CD4-positive, alpha-beta T cell treated with Interleukin-10 for 1 hour (primary cell): ENCODE measurements around the gene NUBP1.
"Not testable (repeated sequence)": the region's sequence is repeated elsewhere in the genome, so short reads cannot be mapped to it uniquely, and the experiment has no call there.

Experiments used
- DNase-seq: peaks from one replicate; pipeline ENCODE4 v3.0.0-alpha.2; 2020

The NUBP1 gene

GRCh38 chr16:10752843-10753523, 9.3 kb downstream of the NUBP1 start:
- peak; percentile 31 for DNase-seq

- no peak for DNase-seq
These were observed 10.0 kb downstream of the NUBP1 start for GRCh38 chr16:10753670-10754069.

DNA sequence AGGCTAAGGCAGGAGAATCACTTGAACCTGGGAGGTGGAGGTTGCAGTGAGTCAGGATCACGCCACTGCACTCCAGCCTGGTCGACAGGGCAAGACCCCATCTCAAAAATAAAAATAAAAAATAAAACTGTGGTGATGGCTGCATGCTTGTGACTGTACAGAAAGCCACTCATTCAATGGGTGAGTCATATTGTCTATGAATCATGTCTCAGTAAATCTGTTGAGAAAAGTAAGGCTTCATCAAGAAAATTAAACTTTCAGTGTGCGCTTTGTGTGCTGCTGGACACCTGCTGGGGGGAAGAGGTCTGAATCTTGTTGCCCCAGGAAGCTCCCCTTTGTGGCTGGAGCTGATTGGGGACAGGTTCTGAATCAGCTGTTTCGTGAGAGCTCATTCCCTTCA, 11.3 kb downstream of the NUBP1 start:
- DNase-seq: no peak

- no peak for DNase-seq
These were observed 12.9 kb downstream of the NUBP1 start for GRCh38 chr16:10756574-10756973.

GRCh38 chr16:10760858-10761257, 17.2 kb downstream of the NUBP1 start:
- no peak for DNase-seq

DNA sequence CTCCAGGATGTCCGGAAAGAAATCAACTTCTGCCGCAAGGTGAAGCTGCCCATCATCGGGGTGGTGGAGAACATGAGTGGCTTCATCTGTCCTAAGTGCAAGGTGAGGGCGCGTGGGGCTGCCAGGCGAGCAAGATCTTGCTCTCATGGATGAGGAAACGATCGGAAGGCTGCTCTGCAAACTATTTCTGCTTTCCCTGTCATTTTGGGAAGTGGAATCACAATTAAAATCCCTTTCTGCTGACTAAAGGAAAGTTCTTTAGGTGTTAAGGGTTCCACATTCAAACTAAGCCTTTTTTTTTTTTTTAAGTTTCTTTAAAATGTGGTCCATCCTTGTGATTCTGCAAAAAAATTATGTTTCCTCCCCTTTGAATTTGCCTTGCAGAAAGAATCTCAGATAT, 17.7 kb downstream of the NUBP1 start:
- no peak for DNase-seq

GRCh38 chr16:10762336-10763016, 18.8 kb downstream of the NUBP1 start:
- DNase-seq: no peak

DNA sequence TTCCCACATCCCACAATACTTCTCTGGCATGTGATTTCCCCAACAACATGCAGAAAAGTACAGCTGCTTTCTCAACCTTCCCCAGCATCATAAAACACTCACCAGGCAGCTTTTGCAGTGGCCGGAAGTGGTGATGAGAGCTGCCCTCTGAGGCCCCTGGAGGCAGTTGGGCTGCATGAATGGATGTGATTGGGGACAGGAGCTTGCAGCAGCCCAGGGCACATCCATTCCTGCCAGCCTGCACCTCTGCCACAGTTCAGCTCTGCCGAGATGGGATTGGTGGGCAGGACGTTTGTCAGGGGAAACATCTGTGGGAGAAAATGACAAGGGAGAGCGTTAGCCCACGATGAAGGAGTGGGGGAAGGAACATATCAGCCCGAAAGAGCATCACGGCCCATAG, 19.8 kb downstream of the NUBP1 start:
- DNase-seq: no peak

GRCh38 chr16:10765772-10766171, 22.1 kb downstream of the NUBP1 start:
- peak; percentile 56 for DNase-seq

DNA sequence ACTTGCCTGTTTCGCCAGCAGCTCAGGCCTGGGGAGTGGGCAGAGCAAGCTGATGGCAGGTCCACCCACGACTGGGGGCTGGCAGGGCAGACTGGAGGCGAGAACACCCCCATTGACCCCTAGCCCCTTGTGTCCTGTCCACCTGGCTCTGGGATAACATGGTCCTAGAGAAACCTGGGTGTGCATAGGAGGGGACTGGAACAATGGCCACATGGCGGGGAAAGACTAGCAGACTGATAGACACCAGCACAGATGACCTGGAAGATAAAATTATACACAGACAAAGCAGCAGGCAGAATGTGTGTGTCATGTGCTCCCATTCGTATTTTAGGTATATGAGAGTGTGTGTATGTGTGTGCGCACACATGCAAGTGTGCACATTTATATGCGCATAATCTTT, 23.5 kb downstream of the NUBP1 start:
- no peak for DNase-seq

DNA sequence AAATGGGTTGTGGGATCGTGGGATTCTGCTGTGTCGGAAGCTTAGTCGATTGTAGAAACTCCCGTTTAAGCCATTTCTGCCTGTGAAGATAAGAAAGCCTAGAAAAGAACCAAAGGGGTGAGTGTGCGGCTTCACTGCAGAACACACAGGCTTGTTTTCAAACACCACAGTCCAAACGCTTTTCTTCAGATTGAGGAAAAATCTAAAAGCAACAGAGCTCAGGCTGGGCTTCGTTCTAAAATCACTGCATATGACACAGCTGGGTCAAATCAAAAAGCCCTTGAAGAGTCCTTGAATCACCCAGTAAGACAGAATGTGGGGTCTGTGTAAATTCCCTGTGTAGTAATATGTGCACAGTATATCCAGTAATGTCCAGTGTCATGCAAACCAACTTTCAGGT, 25.7 kb downstream of the NUBP1 start:
- DNase-seq: no peak

DNA sequence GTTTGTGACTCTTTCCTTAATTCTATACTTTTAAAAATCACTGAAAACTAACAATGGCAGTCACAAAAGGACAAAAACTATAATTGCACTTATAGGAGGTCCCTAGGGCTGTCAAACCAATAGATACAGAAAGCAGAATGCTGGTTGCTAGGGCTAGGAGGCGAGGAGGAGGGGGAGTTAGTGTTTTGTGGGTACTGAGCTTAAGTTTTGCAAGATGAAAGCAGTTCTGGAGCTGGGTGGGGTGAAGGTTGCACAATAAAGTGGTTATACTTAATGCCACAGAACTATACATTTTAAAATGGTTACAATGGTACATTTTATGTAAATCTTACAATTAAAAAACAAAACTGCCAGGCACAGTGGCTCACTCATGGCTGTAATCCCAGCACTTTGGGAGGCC, 27.3 kb downstream of the NUBP1 start:
- DNase-seq: peak; percentile 22

- DNase-seq: peak; percentile 23
These were observed 32.6 kb downstream of the NUBP1 start for GRCh38 chr16:10776280-10776679.

DNA sequence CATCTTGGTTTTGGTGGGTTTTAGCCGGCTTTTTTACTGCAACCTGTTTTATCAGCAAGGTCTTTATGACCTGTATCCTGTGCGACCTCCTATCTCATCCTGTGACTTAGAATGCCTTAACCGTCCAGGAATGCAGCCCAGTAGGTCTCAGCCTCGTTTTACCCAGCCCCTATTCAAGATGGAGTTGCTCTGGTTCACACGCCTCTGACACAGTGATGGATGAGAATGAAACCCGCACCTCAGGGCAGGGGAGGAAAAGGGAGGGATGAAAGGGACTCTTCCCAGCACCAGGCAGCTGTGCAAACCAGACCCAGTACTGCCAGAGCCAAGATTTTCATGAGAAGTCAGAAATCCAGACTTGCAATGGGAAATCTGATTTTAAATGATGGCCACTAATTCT, 33.3 kb downstream of the NUBP1 start:
- not testable (repeated sequence) for DNase-seq

GRCh38 chr16:10777356-10777755, 33.7 kb downstream of the NUBP1 start:
- DNase-seq: no peak

GRCh38 chr16:10779908-10780307, 36.3 kb downstream of the NUBP1 start:
- DNase-seq: not testable (repeated sequence)

- no peak for DNase-seq
These were observed 37.0 kb downstream of the NUBP1 start for GRCh38 chr16:10780628-10781027.

DNA sequence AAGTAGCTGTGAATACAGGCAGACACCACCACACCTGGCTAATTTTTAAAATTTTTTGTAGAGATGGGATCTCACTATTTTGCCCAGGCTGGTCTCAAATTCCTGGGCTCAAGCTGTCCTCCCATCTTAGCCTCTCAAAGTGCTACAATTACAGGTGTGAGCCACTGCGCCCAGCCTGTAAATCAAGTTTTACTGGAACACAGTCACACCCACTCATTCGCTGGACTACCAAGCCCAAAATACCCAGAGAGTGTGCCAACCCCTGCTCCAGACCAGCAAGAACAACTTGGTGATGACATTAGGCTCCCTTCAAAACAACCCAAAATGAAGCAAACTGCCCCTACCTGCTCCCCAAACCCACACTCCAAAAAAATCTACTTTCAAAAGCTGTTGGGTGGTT, 39.0 kb downstream of the NUBP1 start:
- no peak for DNase-seq

- DNase-seq: no peak
These were observed 43.7 kb downstream of the NUBP1 start for GRCh38 chr16:10787304-10787703.

DNA sequence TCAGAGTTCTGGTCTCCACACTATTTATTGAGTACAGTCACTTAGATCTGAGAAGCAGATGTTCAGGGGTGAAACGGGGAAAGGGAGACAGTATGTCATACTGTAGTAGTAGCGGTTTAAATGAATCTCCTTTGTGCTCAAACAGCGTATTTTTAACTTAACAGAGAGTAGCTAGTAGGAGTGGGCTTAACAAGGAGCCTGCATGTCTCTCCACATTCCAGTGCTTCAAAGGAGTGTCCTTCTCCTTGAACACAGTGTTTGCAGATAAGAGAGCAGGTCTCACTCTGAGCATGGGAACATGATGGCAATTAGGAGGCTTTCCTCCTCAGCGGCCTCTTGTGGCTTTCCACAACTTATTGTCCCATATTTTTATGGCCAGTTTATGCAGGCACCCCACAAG, 45.0 kb downstream of the NUBP1 start:
- not testable (repeated sequence) for DNase-seq

DNA sequence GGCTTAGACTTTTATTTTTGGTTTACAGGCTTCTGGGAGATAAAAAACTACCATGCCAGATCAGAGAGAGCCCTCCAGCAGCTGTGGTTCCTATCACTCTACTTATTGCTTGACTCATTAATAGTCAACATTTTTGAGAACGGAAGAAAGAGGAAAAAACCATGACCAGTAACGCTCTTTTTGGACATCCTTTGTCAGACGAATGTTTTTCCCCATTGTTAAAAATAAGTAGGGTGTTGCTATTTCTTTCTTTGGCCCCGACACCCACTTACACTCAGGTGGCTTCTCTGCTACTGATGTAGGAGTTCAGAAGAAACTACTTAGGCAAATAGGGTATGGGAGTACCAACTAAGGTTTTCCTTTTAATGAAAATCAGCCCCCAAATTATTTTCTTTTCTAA, 47.4 kb downstream of the NUBP1 start:
- no peak for DNase-seq

GRCh38 chr16:10799736-10800135, 56.1 kb downstream of the NUBP1 start:
- DNase-seq: no peak

GRCh38 chr16:10805334-10805733, 61.7 kb downstream of the NUBP1 start:
- no peak for DNase-seq

DNA sequence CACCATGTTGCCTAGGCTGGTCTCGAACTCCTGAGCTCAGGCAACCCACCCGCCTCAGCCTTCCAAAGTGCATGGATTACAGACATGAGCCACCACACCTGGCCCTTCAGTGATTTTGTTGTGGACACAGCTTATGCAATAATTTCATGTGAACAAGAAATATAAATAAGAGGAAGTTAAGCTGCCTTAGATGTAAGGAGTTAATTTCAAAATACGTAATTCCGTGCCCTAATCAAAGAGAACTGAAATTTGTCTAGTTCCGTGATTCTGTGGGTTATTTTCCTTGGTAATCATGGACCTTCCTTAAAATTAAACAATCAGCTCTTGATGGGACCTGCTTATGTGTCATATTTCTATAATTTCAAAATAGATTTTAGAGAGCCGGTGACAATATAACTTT, 63.1 kb downstream of the NUBP1 start:
- DNase-seq: peak; percentile 2

- DNase-seq: no peak
These were observed 64.6 kb downstream of the NUBP1 start for GRCh38 chr16:10808218-10808617.
